ENCODE results near the gene TMEM39A.

DNA sequence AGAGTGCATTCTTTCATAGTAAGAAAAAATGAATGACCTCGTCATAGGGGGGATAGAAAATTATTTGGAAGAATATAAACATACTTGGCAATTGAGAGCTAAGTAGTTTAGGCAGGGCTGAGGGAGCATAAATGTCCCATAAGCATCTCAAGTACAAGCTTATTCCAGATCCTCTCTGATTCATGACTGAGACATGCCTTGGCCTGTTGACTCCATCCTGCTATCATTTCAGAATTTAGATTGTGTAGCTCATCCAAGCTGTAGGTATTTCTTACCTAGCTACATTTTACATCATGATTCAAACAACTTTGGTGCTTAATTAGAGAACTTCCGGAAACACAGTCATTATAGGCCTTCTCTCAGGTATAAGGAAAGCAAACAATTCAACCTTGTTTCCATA lies 17.7 kb upstream of the TMEM39A start:
- no peak for TF ChIP-seq EP300 (IDR thresholded peaks at IDR 0.05)
- TF ChIP-seq, protein P1, sequence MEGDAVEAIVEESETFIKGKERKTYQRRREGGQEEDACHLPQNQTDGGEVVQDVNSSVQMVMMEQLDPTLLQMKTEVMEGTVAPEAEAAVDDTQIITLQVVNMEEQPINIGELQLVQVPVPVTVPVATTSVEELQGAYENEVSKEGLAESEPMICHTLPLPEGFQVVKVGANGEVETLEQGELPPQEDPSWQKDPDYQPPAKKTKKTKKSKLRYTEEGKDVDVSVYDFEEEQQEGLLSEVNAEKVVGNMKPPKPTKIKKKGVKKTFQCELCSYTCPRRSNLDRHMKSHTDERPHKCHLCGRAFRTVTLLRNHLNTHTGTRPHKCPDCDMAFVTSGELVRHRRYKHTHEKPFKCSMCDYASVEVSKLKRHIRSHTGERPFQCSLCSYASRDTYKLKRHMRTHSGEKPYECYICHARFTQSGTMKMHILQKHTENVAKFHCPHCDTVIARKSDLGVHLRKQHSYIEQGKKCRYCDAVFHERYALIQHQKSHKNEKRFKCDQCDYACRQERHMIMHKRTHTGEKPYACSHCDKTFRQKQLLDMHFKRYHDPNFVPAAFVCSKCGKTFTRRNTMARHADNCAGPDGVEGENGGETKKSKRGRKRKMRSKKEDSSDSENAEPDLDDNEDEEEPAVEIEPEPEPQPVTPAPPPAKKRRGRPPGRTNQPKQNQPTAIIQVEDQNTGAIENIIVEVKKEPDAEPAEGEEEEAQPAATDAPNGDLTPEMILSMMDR (IDR thresholded peaks at IDR 0.05) = no peak
- no peak for TF ChIP-seq POLR2A (IDR thresholded peaks at IDR 0.05)
- no peak for TF ChIP-seq POLR2AphosphoS5 (IDR thresholded peaks at IDR 0.05)
